GM11168 (cell line): ENCODE data around the gene SKA2.
"Not testable (repeated sequence)": the region's sequence is repeated elsewhere in the genome, so short reads cannot be mapped to it uniquely, and the experiment has no call there.

Experiments
- in situ Hi-C: fragments of 300-500 bp; cut with MboI; formaldehyde crosslinking; loops from one replicate; pipeline ENCODE4 v1.12.0; 2022; ENCODE audit warnings: low sequenced_read_pairs; ENCODE audit not compliant: unreplicated experiment

The SKA2 gene

DNA sequence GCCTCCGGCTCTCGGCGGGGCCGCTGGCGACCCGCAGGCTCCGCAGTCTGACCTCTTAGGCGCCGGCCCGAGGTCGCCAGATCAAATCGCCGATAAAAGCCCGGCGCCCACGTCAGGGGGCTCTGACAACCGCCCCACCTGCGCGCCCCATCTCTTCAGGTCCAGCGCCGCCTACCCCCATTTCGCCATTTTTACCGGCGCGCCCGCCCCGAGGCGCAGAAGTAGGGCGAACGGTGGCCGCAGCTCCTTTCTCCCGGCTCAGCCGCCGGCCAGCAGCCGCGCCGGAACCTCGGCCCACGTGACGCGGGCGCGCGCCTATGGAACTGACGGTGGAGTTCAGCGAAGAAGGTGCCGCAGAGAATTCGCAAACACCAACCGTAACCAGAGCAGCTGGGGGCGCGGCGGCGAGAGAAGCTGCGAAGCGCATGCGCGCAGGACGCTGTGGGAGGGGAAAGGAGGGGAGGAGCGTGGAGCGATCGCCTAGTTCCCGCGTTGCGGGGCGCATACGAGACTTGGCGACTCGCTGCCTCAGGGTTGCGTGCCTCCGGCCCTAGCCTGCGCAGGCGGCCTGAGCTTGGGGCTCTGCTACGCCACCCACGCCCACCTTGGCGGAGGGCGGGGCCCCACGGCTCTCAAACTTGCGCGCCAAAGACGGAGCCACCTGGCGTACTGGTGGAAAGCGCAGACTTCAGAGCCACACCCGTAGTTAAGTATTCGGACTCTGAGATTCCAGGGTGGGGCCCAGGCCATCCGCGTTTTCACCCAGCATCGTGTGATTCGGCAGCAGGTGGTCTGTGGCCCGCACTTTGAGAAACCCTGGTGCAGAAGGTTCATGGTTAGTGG is 48.3 kb downstream of the SKA2 start, which contains the start of gene TRIM37:
Gene TRIM37 (minus strand): TSS at position 418 of the 843 bp plus-strand sequence. CDS start 419 bp downstream, outside the sequence.
- in situ Hi-C loops = no loop called here

DNA sequence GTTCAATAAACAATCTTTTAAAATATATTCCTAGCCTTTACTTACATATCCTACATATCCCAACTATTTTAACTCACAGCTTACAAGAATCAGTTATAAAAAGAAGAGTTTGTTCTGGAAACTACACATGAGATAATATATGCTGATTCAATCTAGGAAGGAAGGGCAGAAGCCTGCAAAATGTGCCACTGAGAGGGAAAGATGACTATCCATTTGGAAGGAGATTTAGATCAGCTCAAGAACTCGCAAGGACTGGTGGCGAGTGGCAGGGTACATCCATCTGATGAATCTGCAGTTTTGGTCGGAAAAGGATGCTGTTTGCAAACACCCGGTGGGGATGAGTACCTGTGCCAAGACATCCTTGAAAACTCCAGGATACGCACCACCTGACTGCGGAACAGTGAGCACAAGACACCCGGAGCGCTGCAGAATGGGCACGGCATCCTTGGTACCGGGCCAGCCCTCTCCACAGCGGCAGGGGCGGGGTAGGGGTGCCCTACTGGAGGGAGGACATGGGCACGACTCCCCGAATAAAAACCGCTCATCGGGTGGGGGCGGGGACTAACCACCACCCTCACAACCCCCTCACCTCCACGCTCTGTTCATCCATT is 49.0 kb downstream of the SKA2 start:
- in situ Hi-C loops = no loop called here

DNA sequence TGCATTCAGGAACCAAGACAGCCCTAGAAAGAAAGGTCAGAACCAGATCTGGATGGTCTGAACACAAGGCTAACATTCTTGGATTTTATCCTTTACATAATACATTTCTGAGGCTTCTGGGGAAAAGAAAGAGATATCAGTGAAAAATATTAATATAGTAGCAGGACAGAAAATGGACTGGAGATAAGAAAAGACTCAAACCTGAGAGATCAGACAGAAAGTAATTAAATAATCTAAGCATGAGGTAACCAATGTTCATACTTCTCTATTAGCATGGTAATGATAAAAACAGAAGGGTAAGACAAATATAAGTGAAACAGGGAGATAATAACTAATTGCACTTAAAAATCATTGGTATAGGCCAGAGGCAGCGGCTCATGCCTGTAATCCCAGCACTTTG is 53.8 kb downstream of the SKA2 start:
- in situ Hi-C loops = no loop called here

DNA sequence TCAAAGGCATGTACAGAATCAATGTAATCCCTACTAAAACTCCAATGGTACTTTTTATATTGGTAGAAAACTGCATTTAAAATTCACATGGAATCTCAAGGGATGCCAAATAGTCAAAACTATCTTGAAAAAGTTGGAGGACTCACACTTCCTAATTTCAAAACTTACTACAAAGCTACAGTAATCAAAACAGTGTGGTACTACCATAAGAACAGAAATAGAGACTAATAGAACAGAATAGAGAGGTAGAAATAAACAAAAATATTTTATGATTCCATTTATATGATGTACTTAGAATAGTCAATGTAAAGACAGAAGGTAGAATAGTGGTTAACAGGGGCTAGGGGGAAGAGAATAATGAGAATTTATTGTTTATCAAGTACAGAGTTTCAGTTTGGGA is 57.1 kb downstream of the SKA2 start:
- in situ Hi-C loops = no loop called here

DNA sequence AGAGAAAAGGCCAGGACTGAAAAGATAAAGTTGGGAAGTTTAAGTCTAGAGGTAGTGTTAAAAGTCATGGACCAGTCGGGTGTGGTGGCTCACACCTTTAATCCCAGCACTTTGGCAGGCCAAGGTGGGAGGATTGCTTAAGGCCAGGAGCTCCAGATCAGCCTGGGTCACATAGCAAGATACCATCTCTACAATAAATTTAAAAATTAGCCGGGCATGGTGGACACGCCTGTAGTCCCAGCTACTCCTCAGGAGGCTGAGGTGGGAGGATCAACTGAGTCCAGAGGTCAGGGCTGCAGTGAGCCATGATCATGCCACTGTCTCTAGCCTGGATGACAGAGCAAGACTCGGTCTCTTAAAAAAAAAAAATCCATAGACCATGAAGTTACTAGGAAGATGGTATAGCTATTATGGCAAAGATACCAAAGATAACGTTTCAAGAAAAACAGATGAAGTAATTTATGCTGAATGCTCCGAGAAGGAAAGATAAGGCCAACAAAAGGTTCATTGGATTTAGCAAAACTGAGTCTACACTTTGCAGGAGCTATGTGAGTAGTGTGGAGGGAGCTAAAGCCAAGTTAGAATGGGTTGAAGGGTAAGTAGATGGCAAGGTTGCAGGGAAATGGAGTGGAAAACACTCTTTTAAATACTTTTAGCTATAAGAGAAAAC is 60.0 kb downstream of the SKA2 start:
- in situ Hi-C loops = no loop called here

DNA sequence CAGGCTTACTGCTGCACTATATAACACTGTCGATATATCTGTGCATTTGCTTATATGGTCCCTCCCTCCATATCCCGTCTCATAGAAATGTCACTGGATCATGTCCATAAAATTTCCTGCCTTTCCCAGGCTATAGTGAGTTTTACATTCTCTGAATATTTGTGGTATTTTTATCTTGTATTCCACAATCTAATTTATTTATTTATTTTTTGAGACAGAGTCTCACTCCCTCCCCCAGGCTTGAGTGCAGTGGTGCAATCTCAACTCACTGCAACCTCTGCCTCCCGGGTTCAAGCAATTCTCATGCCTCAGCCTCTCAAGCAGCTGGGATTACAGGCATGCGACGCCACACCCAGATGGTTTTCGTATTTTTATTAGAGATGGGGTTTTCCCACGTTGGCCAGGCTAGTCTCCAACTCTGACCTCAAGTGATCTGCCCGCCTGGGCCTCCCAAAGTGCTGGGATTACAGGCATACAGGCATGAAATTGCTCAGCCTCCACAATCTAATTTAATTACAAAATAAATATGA is 61.2 kb downstream of the SKA2 start:
- in situ Hi-C loops = no loop called here

DNA sequence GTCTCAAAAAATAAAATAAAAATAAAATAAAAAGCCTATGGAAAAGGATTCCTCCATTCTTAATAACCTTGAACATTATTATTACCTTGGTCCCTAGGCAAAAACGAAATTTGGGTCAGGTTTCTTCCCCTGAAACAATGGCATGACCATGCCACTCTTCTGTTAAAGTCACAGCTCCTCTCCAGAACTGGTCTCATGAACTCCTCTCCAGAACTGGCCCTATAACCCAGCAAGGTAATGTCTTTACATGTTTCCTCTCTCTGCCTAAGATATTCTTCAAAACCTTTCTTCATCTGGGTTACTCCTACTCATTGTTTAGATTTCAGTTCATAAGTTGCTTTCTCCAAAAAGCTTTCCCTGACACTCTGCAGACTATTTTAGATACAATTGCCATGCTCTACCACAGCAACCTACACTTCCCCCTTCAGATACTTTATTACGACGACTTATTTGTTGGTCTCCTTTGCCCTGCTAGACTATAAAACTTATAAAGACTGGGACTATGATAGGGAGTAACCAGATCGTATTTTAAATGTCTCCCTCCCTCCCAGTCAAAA is 61.8 kb downstream of the SKA2 start:
- in situ Hi-C loops = no loop called here

DNA sequence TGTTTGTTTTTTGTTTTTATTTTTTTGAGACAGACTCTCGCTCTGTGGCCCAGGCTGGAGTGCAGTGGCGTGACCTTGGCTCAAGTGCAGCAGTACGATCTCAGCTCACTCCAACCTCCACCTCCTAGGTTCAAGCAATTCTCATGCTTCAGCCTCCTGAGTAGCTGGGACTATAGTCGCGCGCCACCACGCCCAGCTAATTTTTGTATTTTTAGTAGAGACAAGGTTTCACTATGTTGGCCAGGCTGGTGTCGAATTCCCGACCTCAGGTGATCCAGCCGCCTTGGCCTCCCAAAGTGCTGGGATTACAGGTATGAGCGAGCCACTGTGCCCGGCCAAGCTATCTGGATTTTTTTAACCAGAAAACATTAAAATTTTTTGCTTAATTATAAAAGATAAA is 64.4 kb downstream of the SKA2 start:
- in situ Hi-C loops = not testable (repeated sequence)

DNA sequence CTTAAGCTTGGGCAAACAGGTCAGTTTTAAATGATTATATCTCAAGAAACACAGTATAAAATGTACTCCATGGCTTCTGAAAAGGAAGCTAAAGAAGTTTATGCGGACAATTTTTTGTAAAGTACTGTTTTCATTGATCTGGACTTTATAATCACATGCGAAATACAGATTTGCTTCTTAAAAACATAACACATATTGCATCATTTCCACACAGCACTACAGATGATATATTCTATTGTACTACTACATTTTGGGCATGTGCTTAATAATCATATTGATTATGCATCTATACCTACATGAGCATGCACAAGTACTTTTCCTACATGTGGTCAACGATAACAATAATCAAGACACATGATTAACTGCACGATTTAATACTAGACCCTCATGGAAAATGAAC is 70.8 kb downstream of the SKA2 start:
- in situ Hi-C loops = no loop called here

DNA sequence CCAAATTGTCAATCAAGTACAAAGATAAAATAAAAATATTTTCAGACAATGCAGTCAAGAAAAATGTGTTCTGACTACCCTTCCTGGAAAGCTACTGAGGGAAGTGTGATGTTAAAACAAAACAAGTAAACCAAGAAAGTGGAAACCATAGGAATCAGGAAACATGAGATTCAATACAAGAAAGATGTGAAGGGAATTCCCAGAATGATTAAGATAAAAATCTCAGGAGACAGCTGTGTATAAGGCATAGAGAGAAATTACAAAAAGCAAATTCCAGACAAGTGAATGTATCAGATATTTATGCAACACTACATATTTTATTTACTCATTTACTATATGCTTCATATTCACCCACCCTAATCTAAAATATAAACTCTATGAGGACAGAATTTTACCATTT is 80.5 kb downstream of the SKA2 start:
- in situ Hi-C loops = no loop called here

DNA sequence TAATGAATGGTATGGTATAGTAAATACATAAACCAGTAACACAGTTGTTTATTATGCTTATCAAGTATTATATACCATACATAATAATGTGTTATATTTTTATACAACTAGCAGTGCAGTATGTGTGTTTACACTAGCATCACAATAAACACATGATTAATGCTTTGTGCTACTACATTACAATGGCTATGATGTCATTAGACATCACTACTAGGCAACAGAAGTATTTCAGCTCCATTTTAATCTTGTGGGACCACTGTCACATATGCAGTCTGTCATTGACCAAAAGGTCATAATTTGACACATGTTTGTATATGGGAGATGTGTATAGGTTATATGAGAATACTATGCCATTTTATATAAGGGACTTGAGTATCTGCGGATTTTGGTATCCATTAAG is 81.0 kb downstream of the SKA2 start:
- in situ Hi-C loops = no loop called here

DNA sequence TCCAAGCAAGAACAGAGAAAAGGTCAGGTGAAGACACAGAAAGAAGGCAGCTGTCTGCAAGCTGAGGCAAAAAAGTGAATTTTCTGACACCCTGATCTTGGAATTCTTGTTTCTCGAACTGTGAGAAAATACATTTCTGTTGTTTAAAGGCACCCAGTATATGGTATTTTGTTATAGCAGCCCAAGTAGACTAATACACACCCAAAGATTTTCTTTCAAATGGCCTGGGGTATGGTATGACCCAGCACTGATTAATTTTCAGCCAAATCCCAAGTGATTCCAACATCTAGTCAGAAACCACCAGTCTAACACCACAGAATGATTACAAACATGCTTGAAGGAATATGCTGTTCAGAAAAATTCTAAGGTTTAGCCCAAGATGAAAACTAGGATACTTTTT is 85.1 kb downstream of the SKA2 start:
- in situ Hi-C loops = no loop called here

DNA sequence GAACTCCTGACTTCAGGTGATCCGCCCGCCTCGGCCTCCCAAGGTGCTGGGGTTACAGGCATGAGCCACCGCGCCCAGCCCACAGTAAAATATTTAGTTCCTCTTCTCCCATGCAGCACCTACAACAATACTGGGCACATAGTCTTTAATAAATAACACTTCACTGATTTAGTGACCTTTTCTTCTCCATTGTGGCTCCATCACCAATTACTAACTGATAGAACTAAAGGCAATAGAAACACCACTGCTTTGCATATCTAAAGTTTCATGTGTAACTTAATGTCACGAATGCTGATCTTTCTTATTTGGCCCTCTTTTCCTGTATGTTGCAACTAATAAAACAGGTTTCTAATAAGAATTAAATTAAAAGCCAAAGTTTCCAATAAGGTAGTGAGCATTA is 87.2 kb downstream of the SKA2 start:
- in situ Hi-C loops = no loop called here

DNA sequence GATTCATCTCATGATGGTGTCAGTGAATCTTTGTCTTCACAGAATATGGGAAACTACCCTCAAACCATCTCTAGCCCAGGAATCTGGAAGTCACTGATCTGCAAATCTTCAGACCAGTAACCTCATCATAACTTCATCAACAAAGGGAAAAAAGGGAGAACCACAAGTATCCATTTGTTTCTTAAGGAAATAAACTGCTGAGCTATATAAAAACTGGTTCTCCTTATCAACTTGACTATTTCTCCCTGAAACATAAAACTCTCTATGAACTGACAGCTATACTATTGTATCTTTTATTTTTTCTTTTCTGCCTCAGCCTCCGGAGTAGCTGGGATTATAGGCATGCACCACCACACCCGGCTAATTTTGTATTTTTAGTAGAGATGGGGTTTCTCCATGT is 87.6 kb downstream of the SKA2 start:
- in situ Hi-C loops = no loop called here

DNA sequence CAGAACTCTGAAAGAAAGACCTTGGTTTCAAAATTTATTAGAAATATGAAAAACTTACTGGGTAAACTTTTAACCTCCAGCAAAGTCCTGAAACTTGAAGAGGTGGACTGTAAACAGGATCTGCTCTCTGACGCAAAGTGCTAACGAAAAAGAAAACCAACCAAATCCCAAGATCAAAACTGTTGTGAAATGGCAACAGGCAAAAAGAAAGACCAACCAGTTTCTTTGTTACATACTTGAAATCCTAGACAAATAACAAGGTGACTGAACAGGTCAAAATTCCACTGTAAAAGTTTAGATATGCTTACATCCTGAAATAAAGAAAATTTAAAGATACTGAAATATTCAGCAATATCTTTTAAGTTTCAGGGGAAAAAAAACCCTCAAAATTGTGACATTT is 92.5 kb downstream of the SKA2 start:
- in situ Hi-C loops = no loop called here
